Activated CD8-positive, alpha-beta memory T cell treated with anti-CD3 and anti-CD28 coated beads, Interleukin-2, amount 50 U/mL, for 24 hours (primary cell): ENCODE results near the gene CTBP1.

Source experiments
- DNase-seq: peaks from one replicate; pipeline ENCODE4 v3.0.0-alpha.2; 2020; ENCODE audit errors: extremely low read depth

Gene CTBP1

GRCh38 chr4:1210971-1211370 is 38.0 kb downstream of the CTBP1 start:
- DNase-seq: no peak

- DNase-seq: no peak
Measured at GRCh38 chr4:1210241-1210841, 38.6 kb downstream of the CTBP1 start.

- no peak for DNase-seq
Measured at GRCh38 chr4:1209821-1210220, 39.1 kb downstream of the CTBP1 start.

- no peak for DNase-seq
Measured at GRCh38 chr4:1208970-1209704, 39.8 kb downstream of the CTBP1 start.

- DNase-seq: no peak
Measured at GRCh38 chr4:1208266-1208961, 40.5 kb downstream of the CTBP1 start.

- DNase-seq: no peak
Measured at GRCh38 chr4:1207603-1208265, 41.2 kb downstream of the CTBP1 start.

- DNase-seq: no peak
Measured at GRCh38 chr4:1207157-1207470, 41.8 kb downstream of the CTBP1 start.

GRCh38 chr4:1206299-1207156 is 42.4 kb downstream of the CTBP1 start:
- DNase-seq: no peak

GRCh38 chr4:1205586-1206298 is 43.2 kb downstream of the CTBP1 start:
- no peak for DNase-seq

GRCh38 chr4:1204828-1205585 is 43.9 kb downstream of the CTBP1 start:
- DNase-seq: no peak

GRCh38 chr4:1204286-1204827 is 44.6 kb downstream of the CTBP1 start:
- no peak for DNase-seq

GRCh38 chr4:1203026-1203616 is 45.8 kb downstream of the CTBP1 start:
- DNase-seq: no peak

- no peak for DNase-seq
Measured at GRCh38 chr4:1202526-1203011, 46.4 kb downstream of the CTBP1 start.

GRCh38 chr4:1201851-1202525 is 46.9 kb downstream of the CTBP1 start:
- peak; percentile 56 for DNase-seq

GRCh38 chr4:1200425-1201035 is 48.4 kb downstream of the CTBP1 start:
- no peak for DNase-seq

- no peak for DNase-seq
Measured at GRCh38 chr4:1199556-1200331, 49.2 kb downstream of the CTBP1 start.

- no peak for DNase-seq
Measured at GRCh38 chr4:1198098-1198844, 50.7 kb downstream of the CTBP1 start.
